MCF 10A (cell line): ENCODE results near the gene GPC6. TPM values are rescaled to one million over a fixed set of nuclear protein-coding genes. Genes with fewer than 3 reads are reported as not detected.

ENCODE experiments used
- BruUV-seq: library from RNA; stranded (reverse); fragments of 400-500 nt; replicated peaks from 2 replicates; lab custom pipeline; 2021; lab: Mats Ljungman, UMichigan
- CTCF ChIA-PET: fragments of 300-600 bp; sonication (Branson Sonifier 250); formaldehyde crosslinking; extraction: SDS; loops from one replicate; lab custom pipeline; 2021; ENCODE audit warnings: antibody characterized with exemption, inconsistent platforms; lab: Yijun Ruan, JAX
- POLR2A ChIA-PET: fragments of 300-600, 350-650 bp; sonication (Branson Sonifier 250); formaldehyde crosslinking; extraction: SDS; loops from one replicate; lab custom pipeline; 2020; ENCODE audit warnings: antibody characterized with exemption, inconsistent platforms; lab: Yijun Ruan, JAX
- DNase-seq: peaks from one replicate; pipeline ENCODE4 v3.0.0-alpha.2; 2018; ENCODE audit not compliant: unreplicated experiment
- H3K27ac Mint-ChIP-seq: one replicate; pipeline ENCODE4 v1.8.0; 2022; ENCODE audit warnings: mild to moderate bottlenecking, low read depth, mixed read lengths; ENCODE audit not compliant: unreplicated experiment
- H3K27me3 Mint-ChIP-seq: one replicate; pipeline ENCODE4 v1.8.0; 2022; ENCODE audit warnings: mixed read lengths; ENCODE audit not compliant: insufficient read depth, unreplicated experiment
- H3K36me3 Mint-ChIP-seq: one replicate; pipeline ENCODE4 v1.8.0; 2022; ENCODE audit warnings: mild to moderate bottlenecking, moderate library complexity, mixed read lengths; ENCODE audit not compliant: insufficient read depth, unreplicated experiment
- H3K4me1 Mint-ChIP-seq: one replicate; pipeline ENCODE4 v1.8.0; 2022; ENCODE audit warnings: mixed read lengths; ENCODE audit not compliant: insufficient read depth, unreplicated experiment
- H3K4me3 Mint-ChIP-seq: one replicate; pipeline ENCODE4 v1.8.0; 2022; ENCODE audit warnings: mild to moderate bottlenecking, moderate library complexity, mixed read lengths; ENCODE audit not compliant: unreplicated experiment
- H3K9me3 Mint-ChIP-seq: one replicate; pipeline ENCODE4 v1.8.0; 2022; ENCODE audit warnings: mixed read lengths; ENCODE audit not compliant: unreplicated experiment
- intact Hi-C: fragments of 100-400 bp; cut with micrococcal nuclease; formaldehyde crosslinking; loops from 2 replicates; pipeline ENCODE4 v1.14.1; 2022
- total RNA-seq: library from RNA; stranded (reverse); gene quantifications from 2 replicates; pipeline ENCODE4 v1.2.3, GENCODE V29; 2022
- TF ChIP-seq, protein P1 (sequence below): fragments of 200-600 bp; IDR thresholded peaks from one replicate; pipeline ENCODE4 v1.8.0; 2022; ENCODE audit warnings: antibody characterized with exemption, mild to moderate bottlenecking; ENCODE audit not compliant: unreplicated experiment

GPC6 gene
- total RNA-seq, 1 experiment from 2014 or later = 8.4 TPM

DNA sequence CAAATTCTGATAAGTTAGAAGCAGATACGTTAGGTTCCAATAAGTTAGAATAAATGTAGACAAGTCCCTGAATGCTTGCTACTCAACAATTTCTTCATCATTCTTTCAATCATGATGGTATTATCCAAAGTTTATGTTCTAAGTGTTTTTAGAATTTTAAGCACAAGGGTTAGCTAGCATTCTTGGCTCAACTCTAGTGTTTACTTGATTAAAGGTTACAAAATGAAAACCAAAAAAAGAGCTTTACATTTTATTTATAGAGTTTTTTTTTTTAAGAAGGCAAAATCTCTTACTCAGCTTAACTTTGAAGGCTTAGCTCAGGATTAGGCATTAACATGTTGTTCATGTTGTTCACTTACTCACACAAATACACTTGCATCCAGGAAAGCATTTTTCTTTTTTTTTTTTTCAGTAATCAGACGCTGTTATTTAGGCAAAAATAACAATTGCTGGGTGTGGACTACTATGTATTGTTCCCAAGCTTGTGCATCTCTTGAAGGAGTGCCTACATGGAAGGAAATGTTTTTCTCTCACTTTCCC, 832.3 kb downstream of the GPC6 start:
- Mint-ChIP-seq H3K4me3 (no peak overlapping the region), H3K9me3 (no peaks in the 10 kb centered on the region), H3K27ac (no peak overlapping the region), H3K36me3 (no peaks in the 10 kb centered on the region), H3K27me3 (no peaks in the 10 kb centered on the region), H3K4me1 (peaks cover 9% of the 10 kb centered on the region)
- intact Hi-C loops = no loop called here
- TF ChIP-seq, protein P1, sequence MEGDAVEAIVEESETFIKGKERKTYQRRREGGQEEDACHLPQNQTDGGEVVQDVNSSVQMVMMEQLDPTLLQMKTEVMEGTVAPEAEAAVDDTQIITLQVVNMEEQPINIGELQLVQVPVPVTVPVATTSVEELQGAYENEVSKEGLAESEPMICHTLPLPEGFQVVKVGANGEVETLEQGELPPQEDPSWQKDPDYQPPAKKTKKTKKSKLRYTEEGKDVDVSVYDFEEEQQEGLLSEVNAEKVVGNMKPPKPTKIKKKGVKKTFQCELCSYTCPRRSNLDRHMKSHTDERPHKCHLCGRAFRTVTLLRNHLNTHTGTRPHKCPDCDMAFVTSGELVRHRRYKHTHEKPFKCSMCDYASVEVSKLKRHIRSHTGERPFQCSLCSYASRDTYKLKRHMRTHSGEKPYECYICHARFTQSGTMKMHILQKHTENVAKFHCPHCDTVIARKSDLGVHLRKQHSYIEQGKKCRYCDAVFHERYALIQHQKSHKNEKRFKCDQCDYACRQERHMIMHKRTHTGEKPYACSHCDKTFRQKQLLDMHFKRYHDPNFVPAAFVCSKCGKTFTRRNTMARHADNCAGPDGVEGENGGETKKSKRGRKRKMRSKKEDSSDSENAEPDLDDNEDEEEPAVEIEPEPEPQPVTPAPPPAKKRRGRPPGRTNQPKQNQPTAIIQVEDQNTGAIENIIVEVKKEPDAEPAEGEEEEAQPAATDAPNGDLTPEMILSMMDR = no peak
- ChIA-PET POLR2A (interaction anchor here (0.6 to 0.7 kb wide), 2 partner anchors 122 to 282 kb away, joined by 3 to 6 read pairs; no protein-coding TSS in a partner anchor), CTCF (no interaction called here)
- no TSS peak for BruUV-seq
- no peak for DNase-seq

DNA sequence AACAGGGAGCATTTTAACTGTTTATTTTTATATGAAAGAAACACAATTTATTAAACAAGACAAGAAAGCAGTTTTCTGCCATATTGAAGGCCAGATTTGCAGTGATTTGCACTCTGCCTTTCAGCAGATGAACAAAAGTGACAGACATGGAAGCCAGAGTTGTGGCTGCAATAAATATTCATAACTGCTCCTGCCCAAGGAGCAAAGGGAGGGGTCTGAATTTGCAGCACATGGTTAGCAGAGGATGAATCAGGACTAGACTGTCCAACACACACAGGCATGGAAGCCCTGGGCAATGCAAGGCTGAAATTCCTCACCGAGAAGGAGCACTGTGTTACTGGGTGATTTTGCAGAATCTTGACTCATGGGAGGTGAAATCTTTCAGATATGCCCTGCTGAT, 834.7 kb downstream of the GPC6 start:
- H3K27ac Mint-ChIP-seq = no peak overlapping the region
- POLR2A ChIA-PET = no interaction called here
- CTCF ChIA-PET = no interaction called here
- no peaks in the 10 kb centered on the region for H3K36me3 Mint-ChIP-seq
- BruUV-seq = no TSS peak
- TF ChIP-seq, protein P1 = no peak
- DNase-seq = peak; percentile 30
- intact Hi-C loops = no loop called here
- peak overlapping the region; percentile 7 for H3K4me3 Mint-ChIP-seq
- H3K9me3 Mint-ChIP-seq = no peaks in the 10 kb centered on the region
- H3K27me3 Mint-ChIP-seq = no peaks in the 10 kb centered on the region
- peaks cover 9% of the 10 kb centered on the region for H3K4me1 Mint-ChIP-seq

DNA sequence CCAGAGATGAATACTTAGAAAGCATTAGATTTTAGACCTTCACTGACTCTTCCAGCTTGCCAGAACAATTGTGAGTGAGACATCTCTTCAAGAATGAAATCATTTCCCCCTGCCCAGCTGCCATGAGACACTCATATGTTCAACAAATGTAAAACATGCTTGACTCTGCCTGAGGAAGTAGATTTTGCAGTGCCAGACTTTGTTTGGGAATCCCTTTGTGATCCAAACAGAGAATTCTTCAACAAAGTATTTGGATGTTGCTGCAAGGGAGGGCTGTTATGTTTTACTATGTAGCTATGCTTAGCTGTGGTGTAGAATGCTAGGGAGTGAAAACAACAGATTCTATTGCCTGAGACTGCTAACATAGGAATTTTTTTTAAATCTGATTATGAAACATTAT, 836.5 kb downstream of the GPC6 start:
- H3K4me1 Mint-ChIP-seq = peaks cover 9% of the 10 kb centered on the region
- H3K36me3 Mint-ChIP-seq = no peaks in the 10 kb centered on the region

DNA sequence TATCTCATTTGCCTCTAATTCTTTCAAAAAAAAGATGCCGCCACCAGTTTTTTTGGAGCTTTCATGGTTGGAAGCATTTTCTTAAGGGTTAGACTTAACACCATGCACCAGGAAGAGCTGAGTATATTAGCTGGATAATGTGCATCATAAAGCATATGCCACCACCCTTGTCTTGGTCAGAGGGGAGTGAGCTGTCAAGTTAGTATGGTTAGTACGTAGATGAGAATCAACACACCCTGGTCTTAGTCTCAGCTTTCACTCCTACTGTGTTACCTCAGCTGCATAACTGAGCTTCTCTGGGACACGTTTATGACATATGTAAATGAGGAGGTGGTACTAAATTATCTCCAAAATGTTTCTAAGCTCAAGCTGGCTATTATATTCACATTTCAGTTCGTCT, 837.2 kb downstream of the GPC6 start:
- TF ChIP-seq, protein P1 = no peak
- ChIA-PET POLR2A (interaction anchor here (0.6 kb wide), 2 partner anchors 93 to 908 kb away, joined by 3 to 5 read pairs; no protein-coding TSS in a partner anchor), CTCF (interaction anchor here (0.6 to 1.1 kb wide), 3 partner anchors 289 to 1348 kb away, joined by 3 read pairs; no protein-coding TSS in a partner anchor)
- Mint-ChIP-seq H3K9me3 (no peaks in the 10 kb centered on the region), H3K27ac (no peak overlapping the region), H3K27me3 (no peaks in the 10 kb centered on the region), H3K4me1 (peaks cover 9% of the 10 kb centered on the region), H3K4me3 (no peak overlapping the region), H3K36me3 (no peaks in the 10 kb centered on the region)
- DNase-seq = no peak
- intact Hi-C loops = no loop called here
- BruUV-seq = no TSS peak

More for the DNA sequence above, 836.5 kb downstream of the GPC6 start:
- CTCF ChIA-PET = interaction anchor here (0.5 to 1.1 kb wide), 2 partner anchors 1347 to 1731 kb away, joined by 3 read pairs; no protein-coding TSS in a partner anchor
- intact Hi-C loops = no loop called here
- no TSS peak for BruUV-seq
- no peak for DNase-seq
- POLR2A ChIA-PET = no interaction called here
- H3K9me3 Mint-ChIP-seq = no peaks in the 10 kb centered on the region
- H3K27ac Mint-ChIP-seq = no peak overlapping the region
- TF ChIP-seq, protein P1 = no peak
- H3K27me3 Mint-ChIP-seq = no peaks in the 10 kb centered on the region
- H3K4me3 Mint-ChIP-seq = no peak overlapping the region
